ENCODE data around the gene CCDC134.
A peak's percentile ranks its signal among the peaks of the same experiment; 100 is the strongest.
"Not testable (repeated sequence)": the region's sequence is repeated elsewhere in the genome, so short reads cannot be mapped to it uniquely, and the experiment has no call there.

The CCDC134 gene

DNA sequence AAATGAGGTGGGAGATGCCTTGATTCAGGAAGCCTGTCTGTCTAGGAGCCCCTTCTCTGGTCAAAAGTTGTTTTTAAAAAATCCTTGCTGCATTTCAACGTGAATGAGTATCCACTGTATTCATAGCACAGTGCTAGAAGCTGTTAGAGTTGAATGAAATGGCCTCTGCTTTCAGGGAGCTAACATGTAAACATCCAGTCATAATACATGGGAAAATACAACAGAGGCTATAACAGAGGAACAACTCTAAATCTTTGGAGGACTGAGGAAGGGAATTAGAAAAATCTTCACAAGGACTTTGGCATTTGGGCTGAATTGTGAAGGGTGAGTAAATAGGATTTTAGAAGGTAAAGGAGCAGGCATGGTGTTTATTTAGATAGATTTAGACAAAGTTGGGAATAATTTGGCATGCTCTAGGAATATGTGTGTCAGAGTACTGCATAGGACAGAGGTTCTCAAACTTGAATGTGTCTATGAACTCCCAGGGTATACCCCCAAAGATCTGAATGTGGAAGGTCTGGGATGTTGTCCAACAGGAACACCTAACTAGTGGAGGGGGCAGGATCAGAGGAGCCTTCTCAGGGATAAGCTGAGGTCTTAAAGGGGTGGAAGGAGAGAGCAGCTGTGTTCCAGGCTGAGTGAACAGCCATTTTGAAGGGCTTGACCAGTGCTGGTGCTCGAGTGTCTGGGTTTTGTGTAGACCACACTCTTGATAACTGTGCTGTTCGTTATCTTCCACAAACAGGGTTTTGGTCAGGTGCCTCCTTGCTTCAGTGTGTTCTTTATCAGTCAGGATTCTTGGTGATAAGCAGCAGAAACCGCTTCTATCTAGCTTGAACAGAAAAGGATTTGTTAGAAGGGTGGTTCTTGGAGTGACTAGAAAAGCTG is 45.1 kb downstream of the CCDC134 start:
- DNase-seq, result no peak

GRCh38 chr22:41846268-41846987 is 45.9 kb downstream of the CCDC134 start:
- DNase-seq, result no peak

GRCh38 chr22:41847300-41847699 is 46.8 kb downstream of the CCDC134 start:
- no peak for DNase-seq

DNA sequence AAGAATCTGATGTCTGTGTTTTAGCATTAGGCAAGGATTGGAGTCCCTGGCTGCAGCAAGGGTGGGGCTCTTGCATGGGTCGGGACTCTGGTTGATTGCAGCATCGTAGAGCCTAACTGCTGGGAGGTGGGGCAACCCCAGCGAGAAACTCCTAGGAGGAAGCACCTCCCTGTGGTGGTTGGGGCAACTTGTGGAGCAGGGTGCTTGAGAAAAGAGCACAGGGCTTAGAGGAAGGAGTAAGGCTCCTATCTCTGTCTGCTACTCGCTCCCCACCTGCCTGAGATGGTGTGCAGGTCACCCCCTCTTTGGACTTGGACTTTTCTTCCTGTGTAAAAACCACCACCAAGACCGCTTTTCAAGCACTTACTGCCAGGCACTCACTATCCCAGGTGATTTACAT is 48.0 kb downstream of the CCDC134 start:
- no peak for DNase-seq

GRCh38 chr22:41856469-41856868 is 56.0 kb downstream of the CCDC134 start:
- DNase-seq, result no peak

DNA sequence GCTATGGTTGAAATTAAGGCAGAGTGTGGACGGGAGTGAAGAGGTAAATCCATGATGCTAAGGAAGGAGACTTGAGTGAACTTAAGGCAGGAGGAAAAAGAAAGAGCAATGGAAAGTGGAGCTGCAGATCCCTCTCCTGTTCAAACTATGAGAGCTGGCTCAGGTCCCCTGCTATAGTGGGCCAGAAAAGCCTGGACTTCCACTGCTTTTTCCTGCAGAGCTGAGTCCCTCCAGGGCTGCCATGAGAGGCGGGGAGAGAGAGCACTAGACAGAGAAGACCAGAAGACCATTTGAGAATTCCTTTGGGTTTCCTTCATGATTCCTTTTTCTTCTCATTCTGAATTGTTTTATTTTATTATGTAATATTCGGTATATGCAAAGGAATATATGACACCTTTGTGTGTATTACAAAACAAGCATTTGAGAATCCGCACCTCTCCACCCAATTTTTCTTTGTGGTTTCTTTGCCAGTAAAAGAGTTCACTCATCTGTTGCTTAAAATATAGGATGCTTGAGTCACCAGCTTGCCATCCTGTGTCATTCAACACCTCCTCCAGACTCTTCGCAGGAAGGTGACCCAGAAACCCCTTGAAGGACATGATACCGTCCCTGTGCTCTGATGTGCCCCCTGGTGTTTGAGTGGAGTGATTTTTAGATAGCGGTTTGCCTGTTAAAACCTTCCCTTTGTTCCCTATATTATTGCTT is 56.8 kb downstream of the CCDC134 start:
- DNase-seq, result peak; percentile 52

GRCh38 chr22:41857860-41858199 is 57.4 kb downstream of the CCDC134 start:
- no peak for DNase-seq

GRCh38 chr22:41862160-41862529 is 61.7 kb downstream of the CCDC134 start:
- DNase-seq, result no peak

GRCh38 chr22:41862530-41863266 is 62.2 kb downstream of the CCDC134 start:
- DNase-seq, result no peak

DNA sequence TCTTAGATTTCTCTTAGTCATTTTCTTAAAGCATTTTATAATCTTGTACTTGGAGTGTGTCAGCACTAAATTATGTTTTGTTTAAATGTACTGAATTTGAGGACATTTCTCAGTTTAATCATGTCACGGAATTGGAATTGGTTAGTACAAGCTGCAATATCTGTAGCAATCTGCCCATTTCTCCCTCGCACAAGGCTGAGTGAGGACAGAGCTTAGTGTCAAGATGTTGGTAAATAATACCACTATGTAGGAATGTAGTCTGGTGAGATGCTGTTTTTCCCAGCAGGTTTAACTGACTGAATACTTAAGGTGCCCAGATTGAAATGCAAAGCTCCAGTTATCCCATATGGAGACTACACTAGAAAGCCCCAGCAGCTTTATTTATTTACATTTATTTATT is 63.0 kb downstream of the CCDC134 start:
- no peak for DNase-seq

DNA sequence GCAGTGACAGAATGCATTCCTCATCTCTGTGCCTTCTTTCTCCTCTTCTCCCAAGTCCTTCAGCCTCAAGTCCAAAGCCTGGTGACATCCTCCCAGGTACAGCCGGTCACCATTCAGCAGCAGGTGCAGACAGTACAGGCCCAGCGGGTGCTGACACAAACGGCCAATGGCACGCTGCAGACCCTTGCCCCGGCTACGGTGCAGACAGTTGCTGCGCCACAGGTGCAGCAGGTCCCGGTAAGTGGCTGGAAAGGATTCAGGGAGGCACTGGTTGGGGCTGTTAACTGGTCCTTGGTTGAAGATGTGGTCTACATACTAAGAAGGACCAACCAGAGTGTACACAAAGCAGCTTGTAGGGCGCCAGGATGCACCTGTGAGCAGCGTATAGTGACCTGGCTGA is 68.1 kb downstream of the CCDC134 start:
- DNase-seq, result no peak

DNA sequence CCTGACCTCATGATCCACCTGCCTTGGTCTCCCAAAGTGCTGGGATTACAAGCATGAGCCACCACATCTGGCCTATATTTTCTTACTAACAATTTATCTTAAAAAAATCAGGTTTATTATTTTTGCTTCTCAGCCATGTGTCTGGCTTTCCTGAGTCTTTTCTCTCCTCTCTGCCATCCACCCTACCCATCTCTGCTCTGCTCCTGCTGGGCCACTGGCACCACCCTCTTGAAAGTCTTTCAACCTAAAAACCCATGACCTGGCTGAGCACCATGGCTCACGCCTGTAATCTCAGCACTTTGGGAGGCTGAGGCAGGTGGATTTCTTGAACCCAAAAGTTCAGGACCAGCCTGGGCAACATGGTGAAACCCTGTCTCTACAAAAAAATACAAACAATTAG is 69.6 kb downstream of the CCDC134 start:
- not testable (repeated sequence) for DNase-seq

- no peak for DNase-seq
Observed at GRCh38 chr22:41870786-41871185, 70.3 kb downstream of the CCDC134 start.

DNA sequence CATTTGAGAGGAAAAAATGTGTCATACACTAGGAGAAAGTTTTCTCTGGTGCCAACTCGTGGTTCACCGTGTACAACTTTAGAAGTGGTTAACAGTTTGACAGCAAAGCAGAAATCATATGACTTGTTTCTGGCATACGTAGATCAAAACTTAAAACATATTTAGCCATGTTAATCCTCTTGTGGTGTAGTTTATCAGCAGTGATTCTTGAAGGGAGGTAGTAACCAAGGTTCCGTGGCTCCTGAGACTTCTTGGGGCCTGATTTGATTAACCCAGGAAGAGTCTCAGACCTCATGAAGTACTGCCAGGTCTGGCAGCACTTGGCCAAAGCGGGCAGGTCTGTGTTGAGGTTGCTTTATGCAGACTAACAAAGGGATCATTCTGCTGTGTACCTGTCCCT is 72.9 kb downstream of the CCDC134 start:
- DNase-seq, result no peak

- no peak for DNase-seq
Observed at GRCh38 chr22:41874090-41874489, 73.6 kb downstream of the CCDC134 start.

GRCh38 chr22:41875531-41876270 is 75.2 kb downstream of the CCDC134 start:
- no peak for DNase-seq

All from activated CD4-positive, alpha-beta T cell treated with anti-CD3 and anti-CD28 coated beads for 1 hour (primary cell).